KOPT-K1 (cell line): ENCODE data around the gene TMTC2.

Source experiments
- H3K27ac ChIP-seq: fragments of 200-600 bp; sonication (generic); 2 replicates; pipeline ENCODE4 v1.5.1; 2016; ENCODE audit warnings: antibody characterized with exemption, mild to moderate bottlenecking, low read depth, low read length; ENCODE audit not compliant: poor library complexity, severe bottlenecking
- H3K36me3 ChIP-seq: fragments of 200-600 bp; sonication (generic); 2 replicates; pipeline ENCODE4 v1.5.1; 2017; ENCODE audit warnings: antibody characterized with exemption, mild to moderate bottlenecking, low read length, moderate library complexity; ENCODE audit not compliant: insufficient read depth
- H3K9me3 ChIP-seq: fragments of 200-600 bp; sonication (generic); 2 replicates; pipeline ENCODE4 v1.5.1; 2017; ENCODE audit warnings: antibody characterized with exemption, low read length, mild to moderate bottlenecking; ENCODE audit not compliant: insufficient read depth, poor library complexity, severe bottlenecking

Gene TMTC2

GRCh38 chr12:83132360-83132759 is 445.7 kb downstream of the TMTC2 start:
- Histone ChIP-seq H3K27ac (no peak overlapping the region), H3K36me3 (no peaks in the 10 kb centered on the region), H3K9me3 (no peaks in the 10 kb centered on the region)

DNA sequence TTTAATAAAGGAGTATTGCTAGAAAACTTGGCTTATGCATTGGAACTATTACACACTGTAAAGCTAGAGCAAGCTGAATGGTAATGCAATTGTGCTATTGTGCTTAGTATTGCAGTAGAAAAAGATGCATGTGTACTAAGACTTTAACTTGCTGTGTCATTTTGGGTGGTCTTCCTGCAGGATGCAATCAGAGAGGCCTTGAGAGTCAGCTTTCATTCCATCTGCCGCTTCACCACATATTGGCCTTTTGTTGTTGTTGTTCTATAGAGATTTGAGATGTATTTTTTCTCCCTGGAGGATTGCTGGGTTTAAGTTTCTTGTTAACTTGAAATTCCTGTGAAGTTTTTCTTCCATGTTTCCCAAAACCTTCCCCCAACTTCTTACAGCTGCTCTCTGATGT is 449.7 kb downstream of the TMTC2 start:
- no peaks in the 10 kb centered on the region for H3K9me3 ChIP-seq
- no peaks in the 10 kb centered on the region for H3K36me3 ChIP-seq
- H3K27ac ChIP-seq: no peak overlapping the region

- Histone ChIP-seq H3K27ac (no peak overlapping the region), H3K36me3 (no peaks in the 10 kb centered on the region), H3K9me3 (no peaks in the 10 kb centered on the region)
These were observed 453.4 kb downstream of the TMTC2 start for GRCh38 chr12:83140135-83140534.

- Histone ChIP-seq H3K36me3 (no peaks in the 10 kb centered on the region), H3K9me3 (no peaks in the 10 kb centered on the region), H3K27ac (no peak overlapping the region)
These were observed 454.8 kb downstream of the TMTC2 start for GRCh38 chr12:83141460-83141994.

DNA sequence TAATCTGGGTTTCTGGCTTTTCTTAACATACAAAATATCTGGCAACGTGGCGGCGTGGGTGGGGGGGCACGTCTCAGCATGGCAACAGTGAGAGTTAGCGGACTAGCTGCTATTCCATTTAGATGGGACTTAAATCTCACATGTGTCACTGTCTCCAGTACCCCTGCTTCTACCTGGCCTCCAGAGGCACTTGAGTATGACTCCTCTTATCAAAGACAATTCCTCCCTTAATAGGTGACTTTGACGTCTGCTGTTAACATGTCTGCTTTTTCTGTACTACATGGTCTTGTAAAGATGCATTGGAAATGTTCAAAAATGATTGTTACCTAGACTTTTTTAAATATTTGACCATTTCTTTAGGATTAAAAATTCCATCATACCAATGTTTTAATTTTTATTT is 456.2 kb downstream of the TMTC2 start:
- Histone ChIP-seq H3K36me3 (no peaks in the 10 kb centered on the region), H3K27ac (no peak overlapping the region), H3K9me3 (no peaks in the 10 kb centered on the region)

- H3K36me3 ChIP-seq: no peaks in the 10 kb centered on the region
- no peak overlapping the region for H3K27ac ChIP-seq
- H3K9me3 ChIP-seq: no peaks in the 10 kb centered on the region
These were observed 457.2 kb downstream of the TMTC2 start for GRCh38 chr12:83143950-83144349.

DNA sequence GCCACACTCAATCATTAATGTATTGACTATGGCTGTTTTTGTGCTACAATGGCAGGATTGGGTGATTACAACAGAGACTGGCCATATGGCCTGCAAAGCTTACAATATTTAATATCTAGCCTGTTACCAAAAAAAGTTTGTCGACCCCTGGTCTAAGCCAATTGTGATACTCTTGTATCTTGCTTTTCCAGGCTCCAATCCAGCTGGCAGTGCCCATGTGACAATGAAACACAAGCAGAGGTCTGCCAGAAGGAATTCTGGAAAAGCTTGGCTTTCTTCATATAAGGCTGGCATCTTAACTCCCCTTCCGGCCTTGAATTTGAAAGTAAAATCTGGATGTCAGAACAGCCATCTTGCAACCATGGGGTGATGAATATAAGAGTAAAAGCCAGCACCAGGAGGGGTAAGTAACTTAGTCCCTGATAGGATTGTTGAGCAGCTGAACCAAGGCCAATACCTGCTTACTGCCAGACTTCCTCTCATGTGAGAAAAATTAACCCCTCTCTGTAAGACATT is 458.7 kb downstream of the TMTC2 start:
- H3K9me3 ChIP-seq: no peaks in the 10 kb centered on the region
- H3K36me3 ChIP-seq: no peaks in the 10 kb centered on the region
- no peak overlapping the region for H3K27ac ChIP-seq

DNA sequence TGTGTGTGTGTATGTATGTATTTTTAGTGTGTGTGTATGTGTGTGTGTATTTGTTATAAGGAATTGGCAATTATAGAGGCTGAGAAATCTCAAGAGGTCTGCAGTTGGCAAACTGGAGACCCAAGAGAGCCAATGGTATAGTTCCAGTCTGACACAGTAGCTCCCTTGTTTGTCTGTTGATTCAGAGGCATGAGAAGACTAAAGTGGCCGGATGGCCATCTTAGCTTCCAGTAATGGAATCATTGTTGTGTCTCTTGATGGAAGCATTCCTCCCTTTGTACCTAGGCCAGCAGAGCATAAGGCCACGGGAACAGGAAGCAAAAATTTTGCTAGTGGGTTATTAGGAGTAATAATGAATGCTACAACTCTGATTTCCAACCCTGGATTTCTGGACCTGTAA is 460.6 kb downstream of the TMTC2 start:
- H3K9me3 ChIP-seq: no peaks in the 10 kb centered on the region
- no peak overlapping the region for H3K27ac ChIP-seq
- H3K36me3 ChIP-seq: no peaks in the 10 kb centered on the region

DNA sequence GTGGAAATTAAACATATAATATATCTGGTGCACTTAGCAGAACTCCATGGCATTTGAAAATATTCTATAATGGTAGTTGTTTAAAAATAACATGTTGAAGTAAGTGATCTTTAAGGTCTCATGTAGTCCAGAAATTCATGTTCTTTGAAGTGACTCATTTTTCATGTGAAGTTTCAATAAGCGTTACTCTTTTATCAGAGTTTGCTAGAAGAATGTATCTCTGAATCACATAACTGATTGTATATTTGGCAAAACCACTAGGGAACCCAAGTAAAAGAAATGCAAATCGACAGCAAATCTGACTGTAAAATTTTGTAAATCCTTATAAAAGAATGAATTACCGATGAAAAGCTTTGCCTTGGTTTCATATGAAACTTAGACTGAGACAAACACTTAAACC is 463.3 kb downstream of the TMTC2 start:
- Histone ChIP-seq H3K36me3 (no peaks in the 10 kb centered on the region), H3K9me3 (no peaks in the 10 kb centered on the region), H3K27ac (no peak overlapping the region)

- Histone ChIP-seq H3K27ac (no peak overlapping the region), H3K9me3 (no peaks in the 10 kb centered on the region), H3K36me3 (no peaks in the 10 kb centered on the region)
These were observed 463.9 kb downstream of the TMTC2 start for GRCh38 chr12:83150465-83151189.

- Histone ChIP-seq H3K27ac (no peak overlapping the region), H3K36me3 (no peaks in the 10 kb centered on the region), H3K9me3 (no peaks in the 10 kb centered on the region)
These were observed 466.5 kb downstream of the TMTC2 start for GRCh38 chr12:83153177-83153576.

DNA sequence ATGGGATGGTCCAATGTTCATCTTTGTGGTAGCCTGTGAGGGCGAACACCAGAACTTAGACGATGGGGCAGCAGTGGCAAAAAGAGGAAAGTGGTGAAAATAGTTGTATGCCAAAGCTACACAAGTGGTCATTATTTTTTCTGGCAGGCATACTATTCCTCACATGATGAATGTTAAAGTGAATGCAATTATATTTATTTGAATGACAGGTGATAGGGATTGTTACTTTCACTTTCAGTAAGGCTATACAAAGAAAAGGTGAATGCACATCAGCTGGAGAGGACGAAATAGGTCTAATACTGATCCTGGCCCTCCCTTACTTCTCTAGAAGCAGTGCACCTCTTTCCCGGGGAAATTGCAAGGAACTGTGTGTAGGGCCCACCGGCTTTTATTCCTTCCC is 470.1 kb downstream of the TMTC2 start:
- no peaks in the 10 kb centered on the region for H3K9me3 ChIP-seq
- H3K36me3 ChIP-seq: no peaks in the 10 kb centered on the region
- H3K27ac ChIP-seq: no peak overlapping the region

DNA sequence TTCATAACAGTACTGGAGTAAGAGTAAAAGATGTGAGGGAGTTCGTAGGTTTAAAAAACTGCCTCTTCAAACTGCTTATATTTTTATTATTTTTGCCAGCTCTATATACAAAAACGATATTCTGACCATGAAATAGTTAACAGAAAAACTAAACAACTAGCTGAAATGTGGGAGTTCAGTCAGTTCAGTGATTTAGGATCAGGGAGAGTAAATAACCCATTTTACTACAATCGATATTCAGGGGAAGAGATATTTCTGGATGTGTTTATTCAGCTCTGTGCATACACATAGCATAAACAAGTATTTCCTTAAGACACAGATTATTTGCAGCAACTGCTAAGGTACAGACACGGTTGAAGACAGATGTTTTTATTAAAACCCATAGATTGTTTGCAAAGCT is 470.9 kb downstream of the TMTC2 start:
- no peaks in the 10 kb centered on the region for H3K9me3 ChIP-seq
- no peak overlapping the region for H3K27ac ChIP-seq

GRCh38 chr12:83158613-83159207 is 472.0 kb downstream of the TMTC2 start:
- no peaks in the 10 kb centered on the region for H3K9me3 ChIP-seq
- no peaks in the 10 kb centered on the region for H3K36me3 ChIP-seq
- H3K27ac ChIP-seq: no peak overlapping the region

More for the DNA sequence above, 470.9 kb downstream of the TMTC2 start:
- H3K36me3 ChIP-seq: no peaks in the 10 kb centered on the region

DNA sequence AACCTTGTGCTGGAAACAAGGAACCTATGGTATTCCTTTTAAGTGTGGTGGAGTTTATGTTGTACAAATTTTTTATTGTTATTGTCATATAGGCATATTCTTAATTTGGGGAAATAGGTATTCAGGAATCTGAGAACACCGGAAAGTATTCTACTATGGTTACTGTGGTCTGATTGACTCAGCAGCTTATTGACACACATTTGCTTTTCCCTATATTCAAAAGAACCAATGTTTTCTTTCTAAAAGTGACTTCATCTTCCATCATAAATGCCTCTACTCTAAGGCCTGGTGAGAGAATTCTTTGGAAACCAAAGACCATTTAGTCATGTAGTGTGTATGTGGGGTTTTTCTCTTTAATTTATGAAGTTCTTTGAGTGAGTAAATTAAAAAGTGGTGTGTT is 474.8 kb downstream of the TMTC2 start:
- no peaks in the 10 kb centered on the region for H3K9me3 ChIP-seq
- H3K36me3 ChIP-seq: no peaks in the 10 kb centered on the region
- no peak overlapping the region for H3K27ac ChIP-seq

DNA sequence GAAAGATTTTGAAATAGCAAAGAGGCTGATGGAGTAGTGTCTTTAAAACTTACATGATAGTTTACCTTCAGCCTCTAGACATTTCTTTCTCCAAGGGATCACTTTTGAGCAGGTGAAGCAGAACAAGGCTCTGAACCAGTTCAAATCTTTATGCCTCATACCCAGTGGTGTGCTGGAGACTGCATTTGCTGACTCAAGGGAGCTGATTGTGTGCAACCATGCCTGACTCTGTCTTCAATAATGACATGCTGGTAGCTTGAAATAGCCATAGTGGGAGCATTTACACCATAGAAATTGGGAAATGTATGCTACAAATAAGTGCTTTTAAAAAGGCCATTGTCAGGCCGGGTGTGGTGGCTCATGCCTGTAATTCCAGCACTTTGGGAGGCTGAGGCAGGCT is 482.0 kb downstream of the TMTC2 start:
- Histone ChIP-seq H3K9me3 (no peaks in the 10 kb centered on the region), H3K27ac (no peak overlapping the region), H3K36me3 (no peaks in the 10 kb centered on the region)
